ENCODE measurements around the gene GLO1.

DNA sequence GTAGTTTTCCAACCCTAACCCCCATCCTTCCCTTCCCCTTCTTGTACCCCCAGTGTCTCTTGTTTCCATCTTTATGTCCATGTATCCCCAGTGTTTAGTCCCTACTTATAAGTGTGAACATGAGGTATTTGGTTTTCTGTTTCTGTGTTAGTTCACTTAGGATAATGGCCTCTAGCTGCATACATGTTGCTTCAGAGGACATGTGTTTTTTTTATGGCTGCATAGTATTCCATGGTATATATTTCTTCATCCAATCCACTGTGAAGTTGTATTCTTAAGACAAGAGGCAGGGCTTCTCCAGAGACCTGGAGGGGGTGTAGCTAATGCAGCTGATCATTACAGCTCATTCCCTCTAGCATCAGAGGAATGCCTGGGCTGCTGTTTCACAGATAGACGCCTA lies 16.4 kb upstream of the GLO1 start:
- TF ChIP-seq, protein P1, sequence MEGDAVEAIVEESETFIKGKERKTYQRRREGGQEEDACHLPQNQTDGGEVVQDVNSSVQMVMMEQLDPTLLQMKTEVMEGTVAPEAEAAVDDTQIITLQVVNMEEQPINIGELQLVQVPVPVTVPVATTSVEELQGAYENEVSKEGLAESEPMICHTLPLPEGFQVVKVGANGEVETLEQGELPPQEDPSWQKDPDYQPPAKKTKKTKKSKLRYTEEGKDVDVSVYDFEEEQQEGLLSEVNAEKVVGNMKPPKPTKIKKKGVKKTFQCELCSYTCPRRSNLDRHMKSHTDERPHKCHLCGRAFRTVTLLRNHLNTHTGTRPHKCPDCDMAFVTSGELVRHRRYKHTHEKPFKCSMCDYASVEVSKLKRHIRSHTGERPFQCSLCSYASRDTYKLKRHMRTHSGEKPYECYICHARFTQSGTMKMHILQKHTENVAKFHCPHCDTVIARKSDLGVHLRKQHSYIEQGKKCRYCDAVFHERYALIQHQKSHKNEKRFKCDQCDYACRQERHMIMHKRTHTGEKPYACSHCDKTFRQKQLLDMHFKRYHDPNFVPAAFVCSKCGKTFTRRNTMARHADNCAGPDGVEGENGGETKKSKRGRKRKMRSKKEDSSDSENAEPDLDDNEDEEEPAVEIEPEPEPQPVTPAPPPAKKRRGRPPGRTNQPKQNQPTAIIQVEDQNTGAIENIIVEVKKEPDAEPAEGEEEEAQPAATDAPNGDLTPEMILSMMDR (IDR thresholded peaks at IDR 0.05) = no peak
- TF ChIP-seq POLR2A (IDR thresholded peaks at IDR 0.05) = no peak
